HEK293 (cell line): ENCODE data around the gene SLC7A10.

ENCODE experiments used
- BCL11A ChIP-seq: fragments of 450-650 bp; formaldehyde crosslinking; IDR thresholded peaks from 2 replicates; pipeline ENCODE4 v1.5.1; 2016; ENCODE audit warnings: low read depth, missing biosample characterization, missing genetic modification characterization
- ZBTB7A ChIP-seq: fragments of 450-650 bp; formaldehyde crosslinking; IDR thresholded peaks from 2 replicates; pipeline ENCODE4 v1.5.1; 2016; ENCODE audit warnings: low read depth, missing biosample characterization, missing genetic modification characterization
- ZNF114 ChIP-seq: fragments of 450-650 bp; formaldehyde crosslinking; IDR thresholded peaks from 2 replicates; pipeline ENCODE4 v1.5.0; 2017; ENCODE audit warnings: missing biosample characterization, missing genetic modification characterization
- ZNF174 ChIP-seq: fragments of 450-650 bp; formaldehyde crosslinking; IDR thresholded peaks from 2 replicates; pipeline ENCODE4 v1.5.0; 2017; ENCODE audit warnings: missing biosample characterization, mild to moderate bottlenecking, missing genetic modification characterization
- ZNF350 ChIP-seq: fragments of 450-650 bp; formaldehyde crosslinking; IDR thresholded peaks from 2 replicates; pipeline ENCODE4 v1.5.0; 2017; ENCODE audit warnings: missing biosample characterization, mild to moderate bottlenecking, missing genetic modification characterization
- ZNF555 ChIP-seq: fragments of 450-650 bp; formaldehyde crosslinking; conservative IDR thresholded peaks from 2 replicates; pipeline ENCODE4 v1.5.1; 2017; ENCODE audit warnings: missing biosample characterization, mild to moderate bottlenecking, missing genetic modification characterization, inconsistent platforms
- ZNF558 ChIP-seq: fragments of 450-650 bp; formaldehyde crosslinking; IDR thresholded peaks from 2 replicates; pipeline ENCODE4 v1.5.1; 2016; ENCODE audit warnings: missing biosample characterization, missing genetic modification characterization
- ZNF768 ChIP-seq: fragments of 450-650 bp; formaldehyde crosslinking; IDR thresholded peaks from 2 replicates; pipeline ENCODE4 v1.5.1; 2018; ENCODE audit warnings: missing biosample characterization, mild to moderate bottlenecking, missing genetic modification characterization
- TF ChIP-seq, protein P1 (sequence below): fragments of 450-650 bp; formaldehyde crosslinking; IDR thresholded peaks from 2 replicates; pipeline ENCODE4 v1.5.1; 2016; ENCODE audit warnings: missing biosample characterization, missing genetic modification characterization
- TF ChIP-seq, protein P2 (sequence below): fragments of 450-650 bp; IDR thresholded peaks from 2 replicates; pipeline ENCODE4 v1.5.1; 2018; ENCODE audit warnings: missing biosample characterization, missing genetic modification characterization
- TF ChIP-seq, protein P3 (sequence below): fragments of 450-650 bp; formaldehyde crosslinking; IDR thresholded peaks from 2 replicates; pipeline ENCODE4 v1.5.1; 2016; ENCODE audit warnings: missing biosample characterization, missing genetic modification characterization
- TF ChIP-seq, protein P4 (sequence below): fragments of 450-650 bp; formaldehyde crosslinking; IDR thresholded peaks from 2 replicates; pipeline ENCODE4 v1.5.1; 2016; ENCODE audit warnings: missing biosample characterization, missing genetic modification characterization

DNA sequence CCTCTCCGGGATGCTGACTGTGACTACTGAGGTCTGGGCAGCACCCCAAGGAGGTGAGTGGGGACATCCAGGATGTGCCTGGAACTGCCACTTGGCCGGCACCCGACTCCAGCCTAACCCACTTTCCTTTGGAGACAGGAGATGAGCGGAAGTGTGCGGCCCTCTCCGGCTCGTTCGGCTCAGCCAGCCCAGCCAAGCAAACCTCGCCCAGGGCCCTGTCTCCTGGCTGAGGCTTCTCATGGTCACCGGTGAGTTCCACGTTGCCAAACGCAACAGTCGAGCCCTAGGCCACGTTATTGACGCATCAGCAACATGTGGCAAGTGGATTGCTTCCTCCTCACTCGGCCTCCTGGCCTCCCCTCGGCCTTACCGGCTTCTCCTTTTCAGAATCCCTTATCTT is 5.5 kb downstream of the SLC7A10 start:
- TF ChIP-seq, protein P1, sequence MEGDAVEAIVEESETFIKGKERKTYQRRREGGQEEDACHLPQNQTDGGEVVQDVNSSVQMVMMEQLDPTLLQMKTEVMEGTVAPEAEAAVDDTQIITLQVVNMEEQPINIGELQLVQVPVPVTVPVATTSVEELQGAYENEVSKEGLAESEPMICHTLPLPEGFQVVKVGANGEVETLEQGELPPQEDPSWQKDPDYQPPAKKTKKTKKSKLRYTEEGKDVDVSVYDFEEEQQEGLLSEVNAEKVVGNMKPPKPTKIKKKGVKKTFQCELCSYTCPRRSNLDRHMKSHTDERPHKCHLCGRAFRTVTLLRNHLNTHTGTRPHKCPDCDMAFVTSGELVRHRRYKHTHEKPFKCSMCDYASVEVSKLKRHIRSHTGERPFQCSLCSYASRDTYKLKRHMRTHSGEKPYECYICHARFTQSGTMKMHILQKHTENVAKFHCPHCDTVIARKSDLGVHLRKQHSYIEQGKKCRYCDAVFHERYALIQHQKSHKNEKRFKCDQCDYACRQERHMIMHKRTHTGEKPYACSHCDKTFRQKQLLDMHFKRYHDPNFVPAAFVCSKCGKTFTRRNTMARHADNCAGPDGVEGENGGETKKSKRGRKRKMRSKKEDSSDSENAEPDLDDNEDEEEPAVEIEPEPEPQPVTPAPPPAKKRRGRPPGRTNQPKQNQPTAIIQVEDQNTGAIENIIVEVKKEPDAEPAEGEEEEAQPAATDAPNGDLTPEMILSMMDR, result no peak
- TF ChIP-seq, protein P2, sequence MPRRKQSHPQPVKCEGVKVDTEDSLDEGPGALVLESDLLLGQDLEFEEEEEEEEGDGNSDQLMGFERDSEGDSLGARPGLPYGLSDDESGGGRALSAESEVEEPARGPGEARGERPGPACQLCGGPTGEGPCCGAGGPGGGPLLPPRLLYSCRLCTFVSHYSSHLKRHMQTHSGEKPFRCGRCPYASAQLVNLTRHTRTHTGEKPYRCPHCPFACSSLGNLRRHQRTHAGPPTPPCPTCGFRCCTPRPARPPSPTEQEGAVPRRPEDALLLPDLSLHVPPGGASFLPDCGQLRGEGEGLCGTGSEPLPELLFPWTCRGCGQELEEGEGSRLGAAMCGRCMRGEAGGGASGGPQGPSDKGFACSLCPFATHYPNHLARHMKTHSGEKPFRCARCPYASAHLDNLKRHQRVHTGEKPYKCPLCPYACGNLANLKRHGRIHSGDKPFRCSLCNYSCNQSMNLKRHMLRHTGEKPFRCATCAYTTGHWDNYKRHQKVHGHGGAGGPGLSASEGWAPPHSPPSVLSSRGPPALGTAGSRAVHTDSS, result no peak
- TF ChIP-seq ZNF558 (tag by site-specific recombination) (no peak), ZNF174 (tag by site-specific recombination) (no peak), ZNF114 (tag by site-specific recombination) (no peak), ZBTB7A (tag by site-specific recombination) (no peak), ZNF555 (no peak), BCL11A (tag by site-specific recombination) (no peak), ZNF768 (tag by site-specific recombination) (no peak), ZNF350 (tag by site-specific recombination) (no peak)
- TF ChIP-seq, protein P3, sequence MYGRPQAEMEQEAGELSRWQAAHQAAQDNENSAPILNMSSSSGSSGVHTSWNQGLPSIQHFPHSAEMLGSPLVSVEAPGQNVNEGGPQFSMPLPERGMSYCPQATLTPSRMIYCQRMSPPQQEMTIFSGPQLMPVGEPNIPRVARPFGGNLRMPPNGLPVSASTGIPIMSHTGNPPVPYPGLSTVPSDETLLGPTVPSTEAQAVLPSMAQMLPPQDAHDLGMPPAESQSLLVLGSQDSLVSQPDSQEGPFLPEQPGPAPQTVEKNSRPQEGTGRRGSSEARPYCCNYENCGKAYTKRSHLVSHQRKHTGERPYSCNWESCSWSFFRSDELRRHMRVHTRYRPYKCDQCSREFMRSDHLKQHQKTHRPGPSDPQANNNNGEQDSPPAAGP (tag by site-specific recombination), result no peak
- TF ChIP-seq, protein P4, sequence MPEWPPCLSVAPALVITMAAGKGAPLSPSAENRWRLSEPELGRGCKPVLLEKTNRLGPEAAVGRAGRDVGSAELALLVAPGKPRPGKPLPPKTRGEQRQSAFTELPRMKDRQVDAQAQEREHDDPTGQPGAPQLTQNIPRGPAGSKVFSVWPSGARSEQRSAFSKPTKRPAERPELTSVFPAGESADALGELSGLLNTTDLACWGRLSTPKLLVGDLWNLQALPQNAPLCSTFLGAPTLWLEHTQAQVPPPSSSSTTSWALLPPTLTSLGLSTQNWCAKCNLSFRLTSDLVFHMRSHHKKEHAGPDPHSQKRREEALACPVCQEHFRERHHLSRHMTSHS, result no peak
